Esophagus mucosa (tissue), 1 donor: ENCODE measurements around the gene PRSS3. TPM values are rescaled to one million over a fixed set of nuclear protein-coding genes. Genes with fewer than 3 reads are reported as not detected.
A peak's percentile ranks its signal among the peaks of the same experiment; 100 is the strongest.
"Not testable (repeated sequence)": the region's sequence is repeated elsewhere in the genome, so short reads cannot be mapped to it uniquely, and the experiment has no call there.

Experiments
- ATAC-seq: fragments of 200-7000 bp; cut with Tn5 transposase; one replicate; pipeline ENCODE4 v1.9.1; 2020
- total RNA-seq: library from RNA; stranded (reverse); gene quantifications from one replicate; pipeline ENCODE4 v1.2.4, GENCODE V29; 2023
- donor health status: DM: yes; HTN: yes; CAD: no.

PRSS3 gene
- total RNA-seq, 1 donor from 2014 or later = 107 TPM

DNA sequence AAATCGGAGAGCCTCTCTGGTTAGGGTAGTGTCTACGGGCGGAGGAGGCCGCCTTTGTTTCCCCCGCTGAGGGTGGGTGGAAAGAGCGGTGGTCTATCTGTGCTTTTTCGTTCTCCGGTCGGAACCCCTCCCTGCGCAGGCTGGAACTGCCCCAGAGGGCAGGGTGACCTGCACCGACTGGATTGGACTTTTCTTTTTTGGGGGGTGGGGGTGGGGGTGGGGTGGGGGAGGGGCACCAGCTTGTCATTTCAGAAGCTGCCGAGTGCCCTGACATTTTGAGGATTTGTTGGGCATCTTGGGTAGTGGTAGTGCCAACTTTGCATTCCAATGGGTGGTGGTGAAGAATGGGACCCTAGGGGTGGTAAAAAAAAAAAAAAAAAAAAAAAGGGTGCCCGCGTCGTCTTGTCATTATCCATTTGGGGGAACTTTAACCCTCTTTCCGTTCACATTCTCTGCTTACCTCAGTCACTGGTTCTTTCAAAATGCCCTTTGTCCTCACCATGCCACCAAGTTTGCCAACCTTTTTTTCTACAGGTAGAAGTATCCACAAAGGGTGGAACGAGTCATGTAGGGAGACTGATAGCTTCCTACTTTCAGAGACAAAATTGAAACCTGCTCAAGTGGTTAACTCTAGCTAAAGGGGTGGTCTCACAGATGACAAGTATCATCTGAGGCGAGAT is 22.9 kb downstream of the PRSS3 start:
- no peak for ATAC-seq

DNA sequence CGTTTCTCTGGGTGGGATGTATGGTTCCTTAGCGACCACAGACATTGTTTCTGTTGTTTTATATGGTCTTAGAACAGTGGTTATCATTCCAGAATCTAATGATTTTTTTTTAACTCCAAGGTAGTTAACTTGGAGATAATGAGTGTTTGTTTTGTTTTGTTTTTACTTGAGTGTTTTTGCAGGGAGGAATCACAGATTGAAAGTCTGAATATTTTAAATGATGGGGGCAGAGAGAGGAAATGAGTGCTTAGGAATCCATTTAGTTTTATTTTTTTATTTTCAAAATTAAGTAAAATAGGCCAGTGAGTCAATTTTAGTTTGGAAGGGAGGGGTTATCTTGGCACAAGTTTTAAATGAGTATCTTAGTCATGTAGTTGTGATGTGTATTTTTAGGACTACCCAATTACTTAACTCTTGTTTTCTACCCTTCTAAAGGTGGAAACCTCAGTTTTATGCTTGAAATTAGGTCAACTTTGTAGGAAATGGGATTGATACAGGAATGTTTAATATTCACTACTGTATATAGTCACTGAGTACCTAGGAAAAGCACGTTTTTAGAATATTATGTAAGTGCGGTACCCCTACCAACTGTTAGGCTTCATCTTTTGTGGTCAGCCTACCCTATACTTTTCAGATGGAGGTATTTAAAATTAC is 23.6 kb downstream of the PRSS3 start:
- ATAC-seq = no peak

- ATAC-seq = no peak
Observed at GRCh38 chr9:33820231-33820745, 24.9 kb downstream of the PRSS3 start.

- no peak for ATAC-seq
Observed at GRCh38 chr9:33823801-33824200, 28.4 kb downstream of the PRSS3 start.

- not testable (repeated sequence) for ATAC-seq
Observed at GRCh38 chr9:33827285-33827684, 31.9 kb downstream of the PRSS3 start.

GRCh38 chr9:33829641-33830230 is 34.4 kb downstream of the PRSS3 start:
- not testable (repeated sequence) for ATAC-seq

GRCh38 chr9:33835625-33836260 is 40.4 kb downstream of the PRSS3 start:
- no peak for ATAC-seq

DNA sequence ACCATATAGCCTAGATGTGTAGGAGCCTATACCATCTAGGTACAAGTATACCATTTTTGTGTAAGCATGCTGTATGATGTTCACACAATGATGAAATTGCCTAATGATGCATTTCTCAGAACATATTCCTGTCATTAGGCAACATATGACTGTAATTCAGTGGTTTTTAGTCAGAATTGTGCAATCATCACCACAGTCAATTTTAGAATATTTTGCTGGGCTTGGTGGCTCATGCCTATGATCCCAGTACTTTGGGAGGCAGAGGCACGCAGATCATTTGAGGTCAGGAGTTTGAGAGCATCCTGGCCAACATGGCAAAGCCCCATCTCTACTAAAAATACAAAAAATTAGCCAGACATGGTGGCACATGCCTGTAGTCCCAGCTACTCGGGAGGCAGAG is 40.9 kb downstream of the PRSS3 start:
- peak; percentile 91 for ATAC-seq

- ATAC-seq = no peak
Observed at GRCh38 chr9:33837138-33837537, 41.8 kb downstream of the PRSS3 start.

- no peak for ATAC-seq
Observed at GRCh38 chr9:33840381-33840780, 45.0 kb downstream of the PRSS3 start.

DNA sequence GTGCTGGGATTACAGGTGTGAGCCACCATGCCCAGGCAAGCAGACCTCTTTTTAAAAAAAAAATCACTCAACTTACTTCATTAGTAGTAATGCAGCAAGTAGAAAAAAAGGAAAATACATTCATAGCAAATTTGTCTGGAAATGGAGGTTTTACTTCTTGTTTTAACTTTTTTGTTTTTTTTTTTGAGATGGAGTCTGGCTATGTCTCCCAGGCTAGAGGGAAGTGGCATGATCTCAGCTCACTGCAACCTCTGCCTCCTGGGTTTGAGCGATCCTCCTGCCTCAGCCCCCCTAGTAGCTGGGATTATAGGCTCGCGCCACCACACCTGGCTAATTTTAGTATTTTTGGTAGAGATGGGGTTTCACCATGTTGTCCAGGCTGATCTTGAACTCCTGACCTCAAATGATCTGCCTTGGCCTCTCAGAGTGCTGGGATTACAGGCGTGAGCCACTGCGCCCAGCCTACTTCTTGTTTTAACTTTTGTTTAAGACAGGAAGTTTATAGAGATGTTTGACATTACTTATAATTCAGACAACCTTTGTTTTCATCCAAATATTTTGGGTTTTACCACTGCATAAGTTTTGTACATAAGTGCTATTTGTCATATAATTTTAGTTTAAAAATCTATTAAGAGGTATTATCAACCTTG is 48.1 kb downstream of the PRSS3 start:
- no peak for ATAC-seq

GRCh38 chr9:33846231-33846630 is 50.9 kb downstream of the PRSS3 start:
- no peak for ATAC-seq

- not testable (repeated sequence) for ATAC-seq
Observed at GRCh38 chr9:33847894-33848205, 52.5 kb downstream of the PRSS3 start.

Other genes with a start within 250 kb of the PRSS3 start
- gene UBE2R2, start 21.6 kb downstream of the PRSS3 start, total RNA-seq = 25.5 TPM